ENCODE results near the gene CCDC138. TPM values are rescaled to one million over a fixed set of nuclear protein-coding genes. Genes with fewer than 3 reads are reported as not detected.

CCDC138 gene
- total RNA-seq, 1 donor: 8.5 TPM

- H3K4me3 ChIP-seq (ENCODE audit: low read depth, low read length): no peak overlapping the region
- TF ChIP-seq CTCF (IDR thresholded peaks at IDR 0.05; ENCODE audit: insufficient read depth, low read length): no peak
- DNase-seq (ENCODE audit: low read depth): no peak
These were observed 103.3 kb downstream of the CCDC138 start for GRCh38 chr2:108889907-108890306.

GRCh38 chr2:108893277-108893676 lies 106.7 kb downstream of the CCDC138 start:
- H3K4me3 ChIP-seq (ENCODE audit: low read depth, low read length): no peak overlapping the region
- TF ChIP-seq CTCF (IDR thresholded peaks at IDR 0.05; ENCODE audit: insufficient read depth, low read length): no peak
- DNase-seq (ENCODE audit: low read depth): no peak

GRCh38 chr2:108894766-108895165 lies 108.2 kb downstream of the CCDC138 start:
- DNase-seq (ENCODE audit: low read depth): no peak
- no peak for TF ChIP-seq CTCF (IDR thresholded peaks at IDR 0.05; ENCODE audit: insufficient read depth, low read length)
- H3K4me3 ChIP-seq (ENCODE audit: low read depth, low read length): no peak overlapping the region

- H3K4me3 ChIP-seq (ENCODE audit: low read depth, low read length): no peak overlapping the region
- no peak for DNase-seq (ENCODE audit: low read depth)
- TF ChIP-seq CTCF (IDR thresholded peaks at IDR 0.05; ENCODE audit: insufficient read depth, low read length): no peak
These were observed 108.6 kb downstream of the CCDC138 start for GRCh38 chr2:108895188-108895587.

GRCh38 chr2:108896741-108897140 lies 110.2 kb downstream of the CCDC138 start:
- no peak overlapping the region for H3K4me3 ChIP-seq (ENCODE audit: low read depth, low read length)
- TF ChIP-seq CTCF (IDR thresholded peaks at IDR 0.05; ENCODE audit: insufficient read depth, low read length): no peak
- no peak for DNase-seq (ENCODE audit: low read depth)

- no peak for DNase-seq (ENCODE audit: low read depth)
- no peak for TF ChIP-seq CTCF (IDR thresholded peaks at IDR 0.05; ENCODE audit: insufficient read depth, low read length)
- H3K4me3 ChIP-seq (ENCODE audit: low read depth, low read length): no peak overlapping the region
These were observed 111.9 kb downstream of the CCDC138 start for GRCh38 chr2:108898315-108899082.

GRCh38 chr2:108904680-108905079 lies 118.1 kb downstream of the CCDC138 start:
- no peak overlapping the region for H3K4me3 ChIP-seq (ENCODE audit: low read depth, low read length)
- no peak for DNase-seq (ENCODE audit: low read depth)
- no peak for TF ChIP-seq CTCF (IDR thresholded peaks at IDR 0.05; ENCODE audit: insufficient read depth, low read length)
